Peyer's patch (tissue), 4 donors: ENCODE results near the gene SMAP1.

Experiments
- CTCF ChIP-seq, 6 experiments: fragments of 450-650 bp in 4 of 6; fragments of 200-600 bp in 2 of 6; sonication (generic) in 1 of 6; IDR thresholded peaks; one replicate each; pipeline ENCODE4 v1.5.1; 2017 to 2019; ENCODE audit warnings: antibody characterized with exemption in 6 of 6, mild to moderate bottlenecking in 3 of 6, moderate library complexity in 1 of 6
- POLR2A ChIP-seq, 2 donors: fragments of 450-650 bp; IDR thresholded peaks; one replicate each; pipeline ENCODE4 v1.5.1; 2017; ENCODE audit warnings: antibody characterized with exemption in 2 of 2, mild to moderate bottlenecking in 2 of 2, moderate library complexity in 2 of 2

- TF ChIP-seq CTCF (IDR thresholded peaks at IDR 0.05) (no peak), POLR2A (IDR thresholded peaks at IDR 0.05) (no peak)
Measured at GRCh38 chr6:70819646-70820045, 152.0 kb downstream of the SMAP1 start.
